Dermis microvascular lymphatic vessel endothelial cell (primary cell): ENCODE results near the gene IL2. TPM values are rescaled to one million over a fixed set of nuclear protein-coding genes. Genes with fewer than 3 reads are reported as not detected.

Experiments
- total RNA-seq: library from RNA; depleted of rRNA; stranded (reverse); fragments of >200 nt; gene quantifications from 2 replicates; pipeline ENCODE4 v1.2.1, GENCODE V29; 2014

IL2 gene
- total RNA-seq, 1 donor from 2014 or later, result not detected

Other genes with a start within 250 kb of the IL2 start
- gene ADAD1, start 77.7 kb downstream of the IL2 start, total RNA-seq, result not detected in 2 replicates
- gene IL21, start 164.3 kb upstream of the IL2 start, total RNA-seq, result not detected in 2 replicates